ENCODE results near the gene SENP5. TPM values are rescaled to one million over a fixed set of nuclear protein-coding genes. Genes with fewer than 3 reads are reported as not detected.

The SENP5 gene
- total RNA-seq, 3 donors from 2014 or later = 24.3 to 48.1 (median 31.0) TPM

DNA sequence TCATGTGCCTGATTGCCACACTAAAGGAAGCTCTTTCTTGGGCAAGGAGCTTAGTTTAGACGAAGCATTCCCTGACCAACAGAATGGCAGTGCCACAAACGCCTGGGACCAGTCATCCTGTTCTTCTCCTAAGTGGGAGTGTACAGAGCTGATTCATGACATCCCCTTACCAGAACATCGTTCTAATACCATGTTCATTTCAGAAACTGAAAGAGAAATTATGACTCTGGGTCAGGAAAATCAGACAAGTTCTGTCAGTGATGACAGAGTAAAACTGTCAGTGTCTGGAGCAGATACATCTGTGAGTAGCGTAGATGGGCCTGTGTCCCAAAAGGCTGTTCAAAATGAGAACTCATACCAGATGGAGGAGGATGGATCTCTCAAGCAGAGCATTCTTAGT lies 18.4 kb downstream of the SENP5 start:
- Histone ChIP-seq H3K36me3 (ENCODE audit: low read depth) (no peaks in the 10 kb centered on the region), H3K4me3 (no peak overlapping the region), H3K4me1 (ENCODE audit: low read depth) (no peaks in the 10 kb centered on the region), H3K9me3 (no peaks in the 10 kb centered on the region)
- intact Hi-C loops (cut with DNase I, micrococcal nuclease) = no loop called here
- ATAC-seq (no peak), DNase-seq (no peak)
- no peak for TF ChIP-seq CTCF (IDR thresholded peaks at IDR 0.05)

DNA sequence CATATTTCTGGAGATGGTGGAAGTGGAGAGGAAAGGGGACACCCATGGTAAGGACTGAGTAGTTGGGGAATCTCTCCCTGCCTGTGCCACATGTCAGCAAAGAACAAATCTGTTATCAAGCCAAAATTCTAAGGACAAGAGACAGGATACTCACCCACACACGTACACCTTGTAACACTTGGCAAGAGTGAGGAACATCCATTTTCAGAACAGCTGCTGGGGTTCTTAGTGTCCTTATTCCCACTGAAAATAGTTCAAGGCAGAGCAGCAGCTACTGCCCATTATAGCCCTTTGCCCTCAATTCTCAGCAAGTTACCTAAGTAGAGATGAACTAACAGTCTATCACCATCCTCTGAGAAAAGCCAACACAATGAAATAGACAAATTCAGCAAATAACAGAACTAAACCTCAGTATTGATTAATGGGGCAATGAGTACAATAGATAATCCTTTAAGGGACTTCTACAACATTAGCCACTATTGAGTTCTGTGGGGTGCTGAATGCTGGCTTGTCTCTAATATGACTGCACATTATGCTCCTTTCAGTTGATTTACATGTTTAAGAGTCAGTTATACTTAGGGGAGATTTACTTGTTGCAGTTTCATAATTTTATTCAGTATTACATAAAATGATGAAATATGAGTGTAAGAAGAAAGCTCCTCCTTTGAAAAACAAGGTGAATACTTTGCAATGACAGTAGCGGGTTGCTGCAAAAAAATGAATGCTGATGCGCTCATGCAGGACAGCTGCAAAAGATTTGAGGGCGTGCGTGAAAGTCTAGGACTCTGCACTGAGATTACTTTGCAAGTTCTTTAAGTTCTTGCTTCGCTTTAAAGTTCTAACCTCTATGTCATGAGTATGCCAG lies 22.4 kb downstream of the SENP5 start:
- ATAC-seq (no peak), DNase-seq (no peak)
- no peaks in the 10 kb centered on the region for H3K36me3 ChIP-seq (ENCODE audit: low read depth)
- TF ChIP-seq CTCF (IDR thresholded peaks at IDR 0.05) = no peak
- intact Hi-C loops (cut with DNase I, micrococcal nuclease) = no loop called here
- no peaks in the 10 kb centered on the region for H3K9me3 ChIP-seq
- no peak overlapping the region for H3K4me3 ChIP-seq
- H3K4me1 ChIP-seq (ENCODE audit: low read depth) = no peaks in the 10 kb centered on the region

DNA sequence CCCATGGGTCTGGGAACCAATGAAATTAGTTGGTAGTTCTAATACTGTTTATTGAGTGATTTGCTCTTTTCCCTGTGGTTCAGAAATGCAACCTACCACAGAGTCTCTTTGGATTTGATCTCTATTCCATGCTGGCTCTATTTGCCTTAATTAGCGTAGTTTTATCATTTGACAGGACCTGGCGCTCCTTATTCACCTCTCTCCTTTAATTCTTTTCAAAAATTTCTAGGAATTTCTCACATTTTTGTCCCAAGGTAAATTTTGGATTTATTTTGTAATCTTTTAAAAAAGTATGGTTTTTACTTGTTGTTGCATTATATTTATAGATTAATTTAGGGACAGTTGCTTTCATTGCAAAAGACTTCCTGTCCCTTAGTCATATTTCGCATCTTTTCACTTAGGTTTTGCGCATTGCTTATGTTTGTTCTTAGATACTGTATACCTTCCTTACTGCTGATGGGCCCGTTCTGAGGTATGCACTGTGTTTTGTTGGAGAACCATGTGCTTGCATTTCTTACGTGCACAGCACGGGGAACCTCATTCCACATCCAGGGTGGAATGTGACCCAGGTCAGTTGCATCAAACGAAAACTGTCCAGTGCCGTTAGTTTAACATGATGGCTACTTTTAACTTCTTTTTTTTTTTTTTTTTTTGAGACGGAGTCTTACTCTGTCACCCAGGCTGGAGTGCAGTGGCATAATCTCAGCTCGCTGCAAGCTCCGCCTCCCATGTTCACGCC lies 27.0 kb downstream of the SENP5 start:
- ATAC-seq (no peak), DNase-seq (no peak)
- intact Hi-C loops (cut with DNase I, micrococcal nuclease) = no loop called here
- no peaks in the 10 kb centered on the region for H3K4me1 ChIP-seq (ENCODE audit: low read depth)
- no peaks in the 10 kb centered on the region for H3K36me3 ChIP-seq (ENCODE audit: low read depth)
- no peaks in the 10 kb centered on the region for H3K9me3 ChIP-seq
- no peak for TF ChIP-seq CTCF (IDR thresholded peaks at IDR 0.05)
- H3K4me3 ChIP-seq = no peak overlapping the region

GRCh38 chr3:196896229-196896628 lies 28.5 kb downstream of the SENP5 start:
- no peaks in the 10 kb centered on the region for H3K36me3 ChIP-seq (ENCODE audit: low read depth)
- DNase-seq (no peak), ATAC-seq (no peak)
- no peaks in the 10 kb centered on the region for H3K4me1 ChIP-seq (ENCODE audit: low read depth)
- no peaks in the 10 kb centered on the region for H3K9me3 ChIP-seq
- TF ChIP-seq CTCF (IDR thresholded peaks at IDR 0.05) = no peak
- intact Hi-C loops (cut with DNase I, micrococcal nuclease) = no loop called here
- H3K4me3 ChIP-seq = no peak overlapping the region

GRCh38 chr3:196901768-196902167 lies 34.0 kb downstream of the SENP5 start:
- H3K4me3 ChIP-seq = no peak overlapping the region
- H3K4me1 ChIP-seq (ENCODE audit: low read depth) = no peaks in the 10 kb centered on the region
- intact Hi-C loops (cut with DNase I, micrococcal nuclease) = no loop called here
- H3K9me3 ChIP-seq = no peaks in the 10 kb centered on the region
- H3K36me3 ChIP-seq (ENCODE audit: low read depth) = peaks cover 5% of the 10 kb centered on the region
- no peak for ATAC-seq
- DNase-seq = no peak
- TF ChIP-seq CTCF (IDR thresholded peaks at IDR 0.05) = no peak
